Measurements from ENCODE around the gene C14orf93.

DNA sequence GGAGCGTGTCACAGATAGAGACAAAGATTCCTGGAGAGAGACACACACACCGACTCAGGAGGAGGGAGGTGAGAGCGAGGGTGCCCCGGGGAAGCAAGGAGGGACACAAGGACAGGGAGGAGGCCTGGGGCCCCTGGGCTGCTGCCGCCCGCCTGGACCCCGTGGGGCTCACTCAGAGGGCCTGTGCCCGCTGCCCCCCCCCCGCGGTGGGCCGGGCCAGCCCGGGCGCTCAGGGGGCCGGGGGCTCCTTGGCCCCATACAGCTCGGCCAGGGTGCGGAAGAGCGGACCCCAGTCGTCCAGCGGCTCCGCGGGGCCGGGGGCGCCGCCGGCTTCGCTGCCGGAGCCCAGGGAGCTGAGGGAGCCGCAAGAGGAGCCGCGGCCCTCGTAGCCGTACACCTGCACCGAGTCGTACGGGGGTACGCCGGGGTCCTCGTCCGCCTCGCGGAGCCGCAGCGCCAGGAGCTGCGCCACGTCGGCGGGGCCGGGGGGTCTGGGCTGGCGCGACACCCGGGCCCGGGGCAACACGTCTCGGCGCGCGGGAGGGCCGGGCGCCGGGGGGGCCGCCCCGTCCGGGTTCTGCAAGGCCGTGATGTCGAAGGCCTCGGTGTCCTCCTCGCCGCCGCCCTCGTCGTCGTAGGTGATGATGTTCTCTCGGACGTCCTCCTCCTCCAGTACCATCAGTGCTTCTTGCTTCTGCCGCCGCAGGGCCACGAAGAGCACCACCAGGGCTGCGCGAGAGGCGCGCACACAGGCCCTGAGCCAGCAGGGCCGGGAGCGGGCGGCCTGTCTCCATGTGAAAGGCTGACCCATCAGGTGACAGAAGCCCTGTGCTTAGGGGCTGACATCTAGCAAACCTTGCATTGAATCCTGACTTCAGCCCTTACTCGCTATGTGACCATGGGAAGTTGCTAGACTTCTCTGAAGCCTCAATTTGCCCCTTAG is 38.1 kb upstream of the C14orf93 start:
- TF ChIP-seq, protein P1, sequence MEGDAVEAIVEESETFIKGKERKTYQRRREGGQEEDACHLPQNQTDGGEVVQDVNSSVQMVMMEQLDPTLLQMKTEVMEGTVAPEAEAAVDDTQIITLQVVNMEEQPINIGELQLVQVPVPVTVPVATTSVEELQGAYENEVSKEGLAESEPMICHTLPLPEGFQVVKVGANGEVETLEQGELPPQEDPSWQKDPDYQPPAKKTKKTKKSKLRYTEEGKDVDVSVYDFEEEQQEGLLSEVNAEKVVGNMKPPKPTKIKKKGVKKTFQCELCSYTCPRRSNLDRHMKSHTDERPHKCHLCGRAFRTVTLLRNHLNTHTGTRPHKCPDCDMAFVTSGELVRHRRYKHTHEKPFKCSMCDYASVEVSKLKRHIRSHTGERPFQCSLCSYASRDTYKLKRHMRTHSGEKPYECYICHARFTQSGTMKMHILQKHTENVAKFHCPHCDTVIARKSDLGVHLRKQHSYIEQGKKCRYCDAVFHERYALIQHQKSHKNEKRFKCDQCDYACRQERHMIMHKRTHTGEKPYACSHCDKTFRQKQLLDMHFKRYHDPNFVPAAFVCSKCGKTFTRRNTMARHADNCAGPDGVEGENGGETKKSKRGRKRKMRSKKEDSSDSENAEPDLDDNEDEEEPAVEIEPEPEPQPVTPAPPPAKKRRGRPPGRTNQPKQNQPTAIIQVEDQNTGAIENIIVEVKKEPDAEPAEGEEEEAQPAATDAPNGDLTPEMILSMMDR (IDR thresholded peaks at IDR 0.05): no peak
- no peak for TF ChIP-seq POLR2A (IDR thresholded peaks at IDR 0.05)
